K562 (cell line): ENCODE results near the gene MXRA7. TPM values are rescaled to one million over a fixed set of nuclear protein-coding genes. Genes with fewer than 3 reads are reported as not detected.

ENCODE experiments used
- BRD9 ChIP-seq: fragments of 450-650 bp; IDR thresholded peaks from 2 replicates; pipeline ENCODE4 v1.6.1; 2018; ENCODE audit warnings: low read depth; ENCODE audit not compliant: partially characterized antibody
- CBX2 ChIP-seq: fragments of 200-600 bp; sonication (generic); IDR thresholded peaks from one replicate; pipeline ENCODE4 v1.6.1; 2012; ENCODE audit warnings: mild to moderate bottlenecking, low read length, inconsistent platforms; ENCODE audit not compliant: insufficient read depth, poor library complexity, severe bottlenecking
- FOXJ3 ChIP-seq: sonication (generic); formaldehyde crosslinking; IDR thresholded peaks from 2 replicates; pipeline ENCODE4 v1.4.0; 2020; ENCODE audit warnings: mild to moderate bottlenecking, missing genetic modification reagents
- HNRNPL ChIP-seq: fragments of 200-400 bp; formaldehyde crosslinking; IDR thresholded peaks from 2 replicates; pipeline ENCODE4 v1.6.1; 2017; ENCODE audit warnings: low read depth, mild to moderate bottlenecking, low read length
- L3MBTL2 ChIP-seq: fragments of 450-650 bp; IDR thresholded peaks from 2 replicates; pipeline ENCODE4 v1.6.1; 2016; ENCODE audit warnings: mild to moderate bottlenecking, moderate library complexity
- MTF1 ChIP-seq: fragments of 250-450 bp; sonication (Bioruptor Pico); IDR thresholded peaks from 2 replicates; pipeline ENCODE4 v1.9.0; 2021; ENCODE audit warnings: moderate library complexity, mild to moderate bottlenecking, inconsistent platforms, borderline replicate concordance
- NCOA2 ChIP-seq, 2 experiments: fragments of 450-650 bp; IDR thresholded peaks; 2 replicates each; pipeline ENCODE4 v1.6.1; 2018; ENCODE audit warnings: mild to moderate bottlenecking in 2 of 2, moderate library complexity in 1 of 2; ENCODE audit not compliant: partially characterized antibody in 2 of 2
- NR2F6 ChIP-seq: fragments of 450-650 bp; formaldehyde crosslinking; IDR thresholded peaks from 2 replicates; pipeline ENCODE4 v1.4.0; 2020; ENCODE audit warnings: mild to moderate bottlenecking
- RAD21 ChIP-seq, 2 experiments: fragments of 250-450 bp in 1 of 2; fragments of 450-650 bp in 1 of 2; sonication (Bioruptor Pico) in 1 of 2; formaldehyde crosslinking in 1 of 2; IDR thresholded peaks in 1 of 2; conservative IDR thresholded peaks in 1 of 2; 2 replicates each; pipeline versions ENCODE4 v1.4.0 to v1.8.0; 2020 to 2022; ENCODE audit warnings: mild to moderate bottlenecking in 2 of 2, moderate library complexity in 1 of 2
- ZNF143 ChIP-seq: sonication (generic); formaldehyde crosslinking; IDR thresholded peaks from 2 replicates; pipeline ENCODE4 v1.9.0; 2022; ENCODE audit warnings: mild to moderate bottlenecking, missing genetic modification reagents
- ZNF586 ChIP-seq: fragments of 450-650 bp; formaldehyde crosslinking; conservative IDR thresholded peaks from 2 replicates; pipeline ENCODE4 v1.4.0; 2020; ENCODE audit warnings: mild to moderate bottlenecking, moderate library complexity
- ZNF76 ChIP-seq: fragments of 250-450 bp; sonication (Bioruptor Pico); IDR thresholded peaks from 2 replicates; pipeline ENCODE4 v1.4.0; 2020; ENCODE audit warnings: mild to moderate bottlenecking, moderate library complexity, borderline replicate concordance
- polyA plus RNA-seq, 8 experiments: library from polyadenylated mRNA; depleted of rRNA in 4 of 8; stranded (reverse) in 5 of 8; unstranded in 3 of 8; fragments of >200 nt; fragmentation: Nextera tagmentation in 2 of 8; fragmentation: Illumina TruSeq in 1 of 8; extraction: Ambion mirVana in 2 of 8; extraction: Trizol in 1 of 8; gene quantifications; 2 replicates each; pipeline versions ENCODE4 v1.2.1 to v1.2.3, GENCODE V29; 2011 to 2014; ENCODE audit warnings: inconsistent platforms in 1 of 8, missing spikeins in 1 of 8
- total RNA-seq, 7 experiments: library from RNA; depleted of rRNA in 6 of 7; stranded (reverse); fragments of >200 nt in 6 of 7; fragmentation: Illumina TruSeq in 2 of 7; extraction: Trizol in 2 of 7; gene quantifications; 2 replicates each; pipeline versions ENCODE4 v1.2.1 to v1.2.3, GENCODE V29; 2011 to 2021; ENCODE audit warnings: low replicate concordance in 1 of 7
- TF ChIP-seq, protein P1 (sequence below): sonication (generic); formaldehyde crosslinking; IDR thresholded peaks from 2 replicates; pipeline ENCODE4 v1.8.1; 2023; ENCODE audit warnings: missing genetic modification reagents, mild to moderate bottlenecking, borderline replicate concordance
- TF ChIP-seq, protein P2 (sequence below): IDR thresholded peaks from 3 replicates; pipeline ENCODE4 v1.6.1; 2011; ENCODE audit warnings: borderline replicate concordance, mild to moderate bottlenecking, moderate library complexity; ENCODE audit not compliant: insufficient read length; ENCODE audit errors: extremely low read depth
- TF ChIP-seq, protein P3 (sequence below), 2 experiments: IDR thresholded peaks in 1 of 2; conservative IDR thresholded peaks in 1 of 2; 2 replicates each; pipeline ENCODE4 v1.6.1; 2016; ENCODE audit warnings: low read depth in 2 of 2, mild to moderate bottlenecking in 1 of 2, missing compliant biosample characterization in 1 of 2, missing genetic modification characterization in 1 of 2, moderate library complexity in 1 of 2

Gene MXRA7
- total and polyA plus RNA-seq, 9 of the 15 experiments (the other 6 are each of a cell fraction or from before 2014, with no cell fraction given), result 2.6 to 38.4 (median 14.3) TPM

DNA sequence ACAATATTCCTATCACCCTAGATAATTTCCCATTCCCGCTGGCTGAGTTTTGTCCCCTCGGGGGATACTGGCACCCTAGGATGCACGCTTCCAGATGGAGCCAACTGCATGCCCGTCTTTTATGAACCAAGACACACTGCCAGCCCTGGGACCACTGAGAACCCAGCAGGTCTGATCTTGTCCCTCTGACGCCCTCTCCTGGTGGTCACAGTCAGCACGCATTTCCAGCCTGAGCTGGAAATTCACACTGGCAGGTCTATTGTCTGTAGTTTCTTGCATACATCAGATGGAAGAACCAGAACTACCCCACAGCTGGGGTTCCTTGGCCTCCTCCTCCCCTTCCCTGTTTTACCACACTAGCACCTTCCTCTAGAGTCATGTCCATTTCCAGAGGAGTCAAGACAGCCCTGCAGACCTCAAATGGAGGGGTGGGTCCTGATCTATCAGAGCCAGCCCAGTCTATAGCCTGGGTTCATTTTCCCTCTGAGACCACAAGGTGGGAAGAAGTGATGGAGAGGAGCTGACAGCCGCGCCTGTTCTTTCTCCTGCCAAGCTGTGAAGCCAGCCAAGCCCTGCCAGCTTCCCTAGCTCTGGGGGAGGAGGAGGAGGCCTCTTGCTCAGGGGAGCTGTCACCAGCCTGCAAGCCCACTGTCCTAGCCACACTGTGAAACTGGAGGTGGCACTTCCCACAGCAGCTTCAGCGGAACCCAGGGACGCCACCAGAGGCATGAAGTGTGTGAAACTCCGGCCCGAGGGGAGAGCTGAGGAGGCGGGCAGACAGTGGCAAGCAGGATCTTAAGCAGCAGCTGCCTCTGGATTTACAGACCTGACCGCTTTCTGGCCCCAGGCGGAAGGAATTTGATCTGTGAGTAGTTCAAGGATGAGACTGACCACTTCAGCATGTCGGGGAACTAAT lies 29.3 kb downstream of the MXRA7 start (continued):
- TF ChIP-seq, protein P1, sequence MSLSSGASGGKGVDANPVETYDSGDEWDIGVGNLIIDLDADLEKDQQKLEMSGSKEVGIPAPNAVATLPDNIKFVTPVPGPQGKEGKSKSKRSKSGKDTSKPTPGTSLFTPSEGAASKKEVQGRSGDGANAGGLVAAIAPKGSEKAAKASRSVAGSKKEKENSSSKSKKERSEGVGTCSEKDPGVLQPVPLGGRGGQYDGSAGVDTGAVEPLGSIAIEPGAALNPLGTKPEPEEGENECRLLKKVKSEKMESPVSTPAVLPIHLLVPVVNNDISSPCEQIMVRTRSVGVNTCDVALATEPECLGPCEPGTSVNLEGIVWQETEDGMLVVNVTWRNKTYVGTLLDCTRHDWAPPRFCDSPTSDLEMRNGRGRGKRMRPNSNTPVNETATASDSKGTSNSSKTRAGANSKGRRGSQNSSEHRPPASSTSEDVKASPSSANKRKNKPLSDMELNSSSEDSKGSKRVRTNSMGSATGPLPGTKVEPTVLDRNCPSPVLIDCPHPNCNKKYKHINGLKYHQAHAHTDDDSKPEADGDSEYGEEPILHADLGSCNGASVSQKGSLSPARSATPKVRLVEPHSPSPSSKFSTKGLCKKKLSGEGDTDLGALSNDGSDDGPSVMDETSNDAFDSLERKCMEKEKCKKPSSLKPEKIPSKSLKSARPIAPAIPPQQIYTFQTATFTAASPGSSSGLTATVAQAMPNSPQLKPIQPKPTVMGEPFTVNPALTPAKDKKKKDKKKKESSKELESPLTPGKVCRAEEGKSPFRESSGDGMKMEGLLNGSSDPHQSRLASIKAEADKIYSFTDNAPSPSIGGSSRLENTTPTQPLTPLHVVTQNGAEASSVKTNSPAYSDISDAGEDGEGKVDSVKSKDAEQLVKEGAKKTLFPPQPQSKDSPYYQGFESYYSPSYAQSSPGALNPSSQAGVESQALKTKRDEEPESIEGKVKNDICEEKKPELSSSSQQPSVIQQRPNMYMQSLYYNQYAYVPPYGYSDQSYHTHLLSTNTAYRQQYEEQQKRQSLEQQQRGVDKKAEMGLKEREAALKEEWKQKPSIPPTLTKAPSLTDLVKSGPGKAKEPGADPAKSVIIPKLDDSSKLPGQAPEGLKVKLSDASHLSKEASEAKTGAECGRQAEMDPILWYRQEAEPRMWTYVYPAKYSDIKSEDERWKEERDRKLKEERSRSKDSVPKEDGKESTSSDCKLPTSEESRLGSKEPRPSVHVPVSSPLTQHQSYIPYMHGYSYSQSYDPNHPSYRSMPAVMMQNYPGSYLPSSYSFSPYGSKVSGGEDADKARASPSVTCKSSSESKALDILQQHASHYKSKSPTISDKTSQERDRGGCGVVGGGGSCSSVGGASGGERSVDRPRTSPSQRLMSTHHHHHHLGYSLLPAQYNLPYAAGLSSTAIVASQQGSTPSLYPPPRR (CRISPR knock-in tag), result no peak
- TF ChIP-seq FOXJ3 (CRISPR knock-in tag), result no peak
- TF ChIP-seq BRD9, result no peak
- no peak for TF ChIP-seq NR2F6 (CRISPR knock-in tag)
- no peak for TF ChIP-seq L3MBTL2
- TF ChIP-seq ZNF586 (CRISPR knock-in tag), result no peak
- TF ChIP-seq RAD21 (CRISPR knock-in tag; conservative IDR thresholded peaks at IDR 0.05 in 1 of 2, IDR thresholded peaks at IDR 0.05 in 1 of 2), result peak; percentile 86 to 94
- TF ChIP-seq HNRNPL, result no peak
- TF ChIP-seq CBX2, result no peak
- TF ChIP-seq MTF1, result no peak
- TF ChIP-seq, protein P2, sequence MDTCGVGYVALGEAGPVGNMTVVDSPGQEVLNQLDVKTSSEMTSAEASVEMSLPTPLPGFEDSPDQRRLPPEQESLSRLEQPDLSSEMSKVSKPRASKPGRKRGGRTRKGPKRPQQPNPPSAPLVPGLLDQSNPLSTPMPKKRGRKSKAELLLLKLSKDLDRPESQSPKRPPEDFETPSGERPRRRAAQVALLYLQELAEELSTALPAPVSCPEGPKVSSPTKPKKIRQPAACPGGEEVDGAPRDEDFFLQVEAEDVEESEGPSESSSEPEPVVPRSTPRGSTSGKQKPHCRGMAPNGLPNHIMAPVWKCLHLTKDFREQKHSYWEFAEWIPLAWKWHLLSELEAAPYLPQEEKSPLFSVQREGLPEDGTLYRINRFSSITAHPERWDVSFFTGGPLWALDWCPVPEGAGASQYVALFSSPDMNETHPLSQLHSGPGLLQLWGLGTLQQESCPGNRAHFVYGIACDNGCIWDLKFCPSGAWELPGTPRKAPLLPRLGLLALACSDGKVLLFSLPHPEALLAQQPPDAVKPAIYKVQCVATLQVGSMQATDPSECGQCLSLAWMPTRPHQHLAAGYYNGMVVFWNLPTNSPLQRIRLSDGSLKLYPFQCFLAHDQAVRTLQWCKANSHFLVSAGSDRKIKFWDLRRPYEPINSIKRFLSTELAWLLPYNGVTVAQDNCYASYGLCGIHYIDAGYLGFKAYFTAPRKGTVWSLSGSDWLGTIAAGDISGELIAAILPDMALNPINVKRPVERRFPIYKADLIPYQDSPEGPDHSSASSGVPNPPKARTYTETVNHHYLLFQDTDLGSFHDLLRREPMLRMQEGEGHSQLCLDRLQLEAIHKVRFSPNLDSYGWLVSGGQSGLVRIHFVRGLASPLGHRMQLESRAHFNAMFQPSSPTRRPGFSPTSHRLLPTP, result no peak
- no peak for TF ChIP-seq NCOA2 (IDR thresholded peaks at IDR 0.05; ENCODE audit: partially characterized antibody in 2 of 2)
- TF ChIP-seq, protein P3, sequence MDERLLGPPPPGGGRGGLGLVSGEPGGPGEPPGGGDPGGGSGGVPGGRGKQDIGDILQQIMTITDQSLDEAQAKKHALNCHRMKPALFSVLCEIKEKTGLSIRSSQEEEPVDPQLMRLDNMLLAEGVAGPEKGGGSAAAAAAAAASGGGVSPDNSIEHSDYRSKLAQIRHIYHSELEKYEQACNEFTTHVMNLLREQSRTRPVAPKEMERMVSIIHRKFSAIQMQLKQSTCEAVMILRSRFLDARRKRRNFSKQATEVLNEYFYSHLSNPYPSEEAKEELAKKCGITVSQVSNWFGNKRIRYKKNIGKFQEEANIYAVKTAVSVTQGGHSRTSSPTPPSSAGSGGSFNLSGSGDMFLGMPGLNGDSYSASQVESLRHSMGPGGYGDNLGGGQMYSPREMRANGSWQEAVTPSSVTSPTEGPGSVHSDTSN (CRISPR knock-in tag; IDR thresholded peaks at IDR 0.05; ENCODE audit: low read depth), result no peak
- TF ChIP-seq, protein P3 (tag; conservative IDR thresholded peaks at IDR 0.05; ENCODE audit: low read depth), result no peak
- TF ChIP-seq ZNF143, result no peak
- TF ChIP-seq ZNF76 (CRISPR knock-in tag), result no peak
